ENCODE measurements around the gene ALAD. TPM values are rescaled to one million over a fixed set of nuclear protein-coding genes. Genes with fewer than 3 reads are reported as not detected.

The ALAD gene
- total and polyA plus RNA-seq, 2 of the 8 experiments (the other 6 are each of a cell fraction or from before 2014, with no cell fraction given), result 8.2 to 15.3 TPM

DNA sequence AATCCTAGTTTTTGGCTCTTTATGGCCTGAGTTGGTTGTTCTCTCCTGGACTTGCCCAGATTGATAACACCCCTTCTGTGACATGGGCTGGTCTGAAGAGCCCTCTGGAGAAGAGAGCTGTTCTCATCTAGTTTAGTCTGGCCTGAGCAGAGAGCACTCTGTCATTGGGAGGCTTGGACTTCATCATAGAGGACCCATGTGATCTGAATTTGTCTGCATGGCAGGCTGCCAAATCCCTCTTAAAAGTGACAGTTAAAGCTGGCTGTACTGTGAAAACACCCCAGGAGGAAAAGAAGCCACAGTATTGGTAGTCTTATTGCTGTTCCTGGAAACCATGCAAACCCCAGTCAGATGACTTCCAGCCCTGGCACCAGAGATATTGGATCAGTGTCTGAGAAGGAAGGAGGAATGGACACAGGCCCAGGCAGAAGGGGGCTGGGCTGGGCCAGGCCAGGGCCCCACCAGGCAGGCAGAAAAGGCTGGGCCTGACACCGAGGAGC lies 57.3 kb downstream of the ALAD start (continued):
- TF ChIP-seq, protein P1, sequence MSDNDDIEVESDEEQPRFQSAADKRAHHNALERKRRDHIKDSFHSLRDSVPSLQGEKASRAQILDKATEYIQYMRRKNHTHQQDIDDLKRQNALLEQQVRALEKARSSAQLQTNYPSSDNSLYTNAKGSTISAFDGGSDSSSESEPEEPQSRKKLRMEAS (IDR thresholded peaks at IDR 0.05), result no peak
- TF ChIP-seq KDM5A (IDR thresholded peaks at IDR 0.05; ENCODE audit: low read length) (no peak), RAD21 (IDR thresholded peaks at IDR 0.05 in 1 of 2, conservative IDR thresholded peaks at IDR 0.05 in 1 of 2; ENCODE audit: low read depth in 2 of 2, low read length in 2 of 2) (no peak), SRF (IDR thresholded peaks at IDR 0.05; ENCODE audit: low read depth, low read length) (no peak), EGR1 (IDR thresholded peaks at IDR 0.05; ENCODE audit: borderline replicate concordance, low read depth, low read length) (no peak)

Data from H1 (cell line).